Calu3 (cell line): ENCODE measurements around the gene MRM2. TPM values are rescaled to one million over a fixed set of nuclear protein-coding genes. Genes with fewer than 3 reads are reported as not detected.

Experiments
- BruUV-seq: library from RNA; stranded (reverse); fragments of 400-500 nt; replicated peaks from 2 replicates; lab custom pipeline; 2021; lab: Mats Ljungman, UMichigan
- CTCF ChIA-PET: fragments of 300-600 bp; sonication (Branson Sonifier 250); formaldehyde crosslinking; loops from one replicate; lab custom pipeline; 2022; ENCODE audit warnings: antibody characterized with exemption; lab: Charles Lee
- DNase-seq: peaks from one replicate; pipeline ENCODE4 v3.0.0; 2022
- H3K27ac Mint-ChIP-seq: one replicate; pipeline ENCODE4 v1.8.0; 2022; ENCODE audit warnings: mixed read lengths; ENCODE audit not compliant: unreplicated experiment
- H3K27me3 Mint-ChIP-seq: one replicate; pipeline ENCODE4 v1.8.0; 2022; ENCODE audit warnings: mixed read lengths; ENCODE audit not compliant: unreplicated experiment
- H3K36me3 Mint-ChIP-seq: one replicate; pipeline ENCODE4 v1.8.0; 2022; ENCODE audit warnings: mild to moderate bottlenecking, moderate library complexity, mixed read lengths; ENCODE audit not compliant: insufficient read depth, unreplicated experiment
- H3K4me1 Mint-ChIP-seq: one replicate; pipeline ENCODE4 v1.8.0; 2022; ENCODE audit warnings: mild to moderate bottlenecking, low read depth, mixed read lengths; ENCODE audit not compliant: unreplicated experiment
- H3K4me3 Mint-ChIP-seq: one replicate; pipeline ENCODE4 v1.8.0; 2022; ENCODE audit warnings: mild to moderate bottlenecking, low read depth, moderate library complexity, mixed read lengths; ENCODE audit not compliant: unreplicated experiment
- H3K9me3 Mint-ChIP-seq: one replicate; pipeline ENCODE4 v1.8.0; 2022; ENCODE audit warnings: low read depth, mixed read lengths; ENCODE audit not compliant: unreplicated experiment
- CTCF ChIP-seq: fragments of 200-600 bp; IDR thresholded peaks from one replicate; pipeline ENCODE4 v1.8.0; 2022; ENCODE audit warnings: antibody characterized with exemption; ENCODE audit not compliant: unreplicated experiment
- intact Hi-C: fragments of 100-400 bp; cut with micrococcal nuclease; formaldehyde crosslinking; loops from one replicate; pipeline ENCODE4 v1.10.0; 2022; ENCODE audit not compliant: unreplicated experiment
- total RNA-seq: library from RNA; stranded (reverse); gene quantifications from 2 replicates; pipeline ENCODE4 v1.2.3, GENCODE V29; 2022

The MRM2 gene
- total RNA-seq, 1 experiment from 2014 or later = 64.3 TPM

GRCh38 chr7:2220954-2221353 is 21.1 kb downstream of the MRM2 start:
- no TSS peak for BruUV-seq
- Mint-ChIP-seq H3K4me1 (peaks cover 12% of the 10 kb centered on the region), H3K27ac (no peak overlapping the region), H3K27me3 (no peaks in the 10 kb centered on the region), H3K4me3 (no peak overlapping the region), H3K9me3 (no peaks in the 10 kb centered on the region), H3K36me3 (peaks cover 57% of the 10 kb centered on the region)
- DNase-seq = no peak
- TF ChIP-seq CTCF = no peak
- CTCF ChIA-PET = no interaction called here
- intact Hi-C loops = no loop called here

- BruUV-seq = no TSS peak
- intact Hi-C loops = no loop called here
- CTCF ChIA-PET = no interaction called here
- no peak for DNase-seq
- H3K27me3 Mint-ChIP-seq = no peaks in the 10 kb centered on the region
- H3K9me3 Mint-ChIP-seq = no peaks in the 10 kb centered on the region
- no peak for TF ChIP-seq CTCF
- no peak overlapping the region for H3K4me3 Mint-ChIP-seq
- no peak overlapping the region for H3K27ac Mint-ChIP-seq
- H3K36me3 Mint-ChIP-seq = peaks cover 61% of the 10 kb centered on the region
- peaks cover 8% of the 10 kb centered on the region for H3K4me1 Mint-ChIP-seq
These were observed 21.5 kb downstream of the MRM2 start for GRCh38 chr7:2220506-2220905.

GRCh38 chr7:2220030-2220429 is 22.0 kb downstream of the MRM2 start:
- H3K36me3 Mint-ChIP-seq = peaks cover 61% of the 10 kb centered on the region
- peaks cover 3% of the 10 kb centered on the region for H3K4me1 Mint-ChIP-seq
- H3K9me3 Mint-ChIP-seq = no peaks in the 10 kb centered on the region
- no peak for TF ChIP-seq CTCF
- no TSS peak for BruUV-seq
- no peak for DNase-seq
- H3K4me3 Mint-ChIP-seq = no peak overlapping the region
- intact Hi-C loops = no loop called here
- CTCF ChIA-PET = no interaction called here
- no peaks in the 10 kb centered on the region for H3K27me3 Mint-ChIP-seq
- no peak overlapping the region for H3K27ac Mint-ChIP-seq

- intact Hi-C loops = no loop called here
- Mint-ChIP-seq H3K4me1 (no peaks in the 10 kb centered on the region), H3K27ac (no peak overlapping the region), H3K36me3 (peaks cover 65% of the 10 kb centered on the region), H3K9me3 (no peaks in the 10 kb centered on the region), H3K4me3 (no peak overlapping the region), H3K27me3 (no peaks in the 10 kb centered on the region)
- CTCF ChIA-PET = no interaction called here
- no peak for TF ChIP-seq CTCF
- DNase-seq = no peak
- no TSS peak for BruUV-seq
These were observed 22.4 kb downstream of the MRM2 start for GRCh38 chr7:2219606-2220005.

GRCh38 chr7:2219136-2219535 is 22.9 kb downstream of the MRM2 start:
- intact Hi-C loops = no loop called here
- no peak overlapping the region for H3K4me3 Mint-ChIP-seq
- no peak for TF ChIP-seq CTCF
- H3K9me3 Mint-ChIP-seq = no peaks in the 10 kb centered on the region
- no TSS peak for BruUV-seq
- no peaks in the 10 kb centered on the region for H3K27me3 Mint-ChIP-seq
- H3K27ac Mint-ChIP-seq = no peak overlapping the region
- DNase-seq = no peak
- H3K36me3 Mint-ChIP-seq = peaks cover 65% of the 10 kb centered on the region
- H3K4me1 Mint-ChIP-seq = no peaks in the 10 kb centered on the region
- CTCF ChIA-PET = no interaction called here
